Measurements from ENCODE around the gene ERBIN. TPM values are rescaled to one million over a fixed set of nuclear protein-coding genes. Genes with fewer than 3 reads are reported as not detected.

The ERBIN gene
- total RNA-seq, 4 donors from 2014 or later: 78.2 to 104 (median 95.3) TPM

GRCh38 chr5:66012271-66012670 is 85.9 kb downstream of the ERBIN start:
- TF ChIP-seq, protein P1, sequence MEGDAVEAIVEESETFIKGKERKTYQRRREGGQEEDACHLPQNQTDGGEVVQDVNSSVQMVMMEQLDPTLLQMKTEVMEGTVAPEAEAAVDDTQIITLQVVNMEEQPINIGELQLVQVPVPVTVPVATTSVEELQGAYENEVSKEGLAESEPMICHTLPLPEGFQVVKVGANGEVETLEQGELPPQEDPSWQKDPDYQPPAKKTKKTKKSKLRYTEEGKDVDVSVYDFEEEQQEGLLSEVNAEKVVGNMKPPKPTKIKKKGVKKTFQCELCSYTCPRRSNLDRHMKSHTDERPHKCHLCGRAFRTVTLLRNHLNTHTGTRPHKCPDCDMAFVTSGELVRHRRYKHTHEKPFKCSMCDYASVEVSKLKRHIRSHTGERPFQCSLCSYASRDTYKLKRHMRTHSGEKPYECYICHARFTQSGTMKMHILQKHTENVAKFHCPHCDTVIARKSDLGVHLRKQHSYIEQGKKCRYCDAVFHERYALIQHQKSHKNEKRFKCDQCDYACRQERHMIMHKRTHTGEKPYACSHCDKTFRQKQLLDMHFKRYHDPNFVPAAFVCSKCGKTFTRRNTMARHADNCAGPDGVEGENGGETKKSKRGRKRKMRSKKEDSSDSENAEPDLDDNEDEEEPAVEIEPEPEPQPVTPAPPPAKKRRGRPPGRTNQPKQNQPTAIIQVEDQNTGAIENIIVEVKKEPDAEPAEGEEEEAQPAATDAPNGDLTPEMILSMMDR (IDR thresholded peaks at IDR 0.05): no peak
- no peak for TF ChIP-seq POLR2A (IDR thresholded peaks at IDR 0.05)
- H3K4me3 ChIP-seq (ENCODE audit: low read depth, poor library complexity, severe bottlenecking): no peak overlapping the region
- DNase-seq (ENCODE audit: low spot score in 2 of 2): no peak
- intact Hi-C loops (cut with DNase I; ENCODE audit: low total_unique reads): no loop called here

DNA sequence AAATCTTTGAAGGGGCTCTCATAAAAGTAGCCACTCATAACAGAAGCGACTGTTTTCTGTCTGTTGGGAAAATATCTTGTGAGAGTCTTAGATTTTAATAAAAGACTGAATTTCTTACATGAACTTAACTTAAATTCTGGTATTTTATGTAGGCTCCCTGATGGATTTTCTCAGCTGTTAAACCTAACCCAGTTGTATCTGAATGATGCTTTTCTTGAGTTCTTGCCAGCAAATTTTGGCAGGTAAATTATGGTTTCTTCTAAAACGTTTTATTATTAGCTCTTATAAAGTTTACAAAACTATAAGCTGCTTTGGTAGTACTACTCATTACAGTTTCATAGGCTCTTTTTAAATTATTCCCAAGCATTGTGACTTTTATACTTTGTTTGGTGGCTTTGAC is 87.0 kb downstream of the ERBIN start:
- WGBS, 2 donors: 60% methylated on average over 2 of the region's 2 CpGs
- TF ChIP-seq POLR2A (IDR thresholded peaks at IDR 0.05): no peak
- TF ChIP-seq, protein P1 (IDR thresholded peaks at IDR 0.05): no peak
- DNase-seq (ENCODE audit: low spot score in 2 of 2): no peak
- intact Hi-C loops (cut with DNase I; ENCODE audit: low total_unique reads): no loop called here
- H3K4me3 ChIP-seq (ENCODE audit: low read depth, poor library complexity, severe bottlenecking): no peak overlapping the region

GRCh38 chr5:66013906-66014305 is 87.5 kb downstream of the ERBIN start:
- TF ChIP-seq, protein P1 (IDR thresholded peaks at IDR 0.05): no peak
- TF ChIP-seq POLR2A (IDR thresholded peaks at IDR 0.05): no peak
- WGBS, 2 donors: 98 to 100% methylated on average over 1 of the region's 1 CpG
- intact Hi-C loops (cut with DNase I; ENCODE audit: low total_unique reads): no loop called here
- no peak for DNase-seq (ENCODE audit: low spot score in 2 of 2)
- H3K4me3 ChIP-seq (ENCODE audit: low read depth, poor library complexity, severe bottlenecking): no peak overlapping the region

DNA sequence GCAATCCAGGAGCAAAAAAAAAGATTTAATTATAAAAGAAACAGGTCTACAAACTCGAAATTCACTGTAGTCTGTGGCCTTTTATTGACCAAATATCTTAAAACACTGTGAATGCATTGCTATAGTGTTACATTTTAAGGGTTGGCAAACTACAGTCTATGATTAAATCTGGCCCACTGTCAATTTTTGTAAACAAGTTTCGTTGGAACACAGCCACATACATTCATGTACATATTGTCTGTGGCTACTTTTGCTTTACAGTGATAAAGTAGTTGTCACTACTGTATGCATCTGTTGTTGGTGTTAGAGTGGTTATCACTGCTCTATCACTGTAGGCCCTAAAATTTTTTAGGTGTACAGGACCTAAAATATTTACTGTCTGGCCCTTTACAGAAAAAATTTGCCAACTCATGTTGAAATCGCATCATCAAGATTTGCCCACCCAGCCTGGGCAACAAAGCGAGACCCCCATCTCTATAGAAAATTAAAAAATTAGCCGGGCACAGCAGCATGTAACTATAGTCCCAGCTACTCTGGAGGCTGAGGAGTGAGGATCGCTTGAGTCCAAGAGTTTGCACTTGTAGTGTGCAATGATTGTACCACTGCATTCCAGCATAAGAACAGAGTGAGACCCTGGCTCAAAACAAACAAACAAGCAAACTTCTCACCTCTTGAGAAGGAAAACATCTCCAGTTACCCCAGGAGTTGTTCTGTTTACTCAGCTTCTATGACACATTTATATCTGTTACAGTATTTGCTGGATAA is 89.0 kb downstream of the ERBIN start:
- TF ChIP-seq, protein P1 (IDR thresholded peaks at IDR 0.05): no peak
- TF ChIP-seq POLR2A (IDR thresholded peaks at IDR 0.05): no peak
- 84 to 87% methylated on average over 6 of the region's 6 CpGs for WGBS, 2 donors
- no peak for DNase-seq (ENCODE audit: low spot score in 2 of 2)
- H3K4me3 ChIP-seq (ENCODE audit: low read depth, poor library complexity, severe bottlenecking): no peak overlapping the region
- intact Hi-C loops (cut with DNase I; ENCODE audit: low total_unique reads): no loop called here

GRCh38 chr5:66021585-66021984 is 95.2 kb downstream of the ERBIN start:
- H3K4me3 ChIP-seq (ENCODE audit: low read depth, poor library complexity, severe bottlenecking): no peak overlapping the region
- intact Hi-C loops (cut with DNase I; ENCODE audit: low total_unique reads): no loop called here
- no peak for DNase-seq (ENCODE audit: low spot score in 2 of 2)
- TF ChIP-seq, protein P1 (IDR thresholded peaks at IDR 0.05): no peak
- TF ChIP-seq POLR2A (IDR thresholded peaks at IDR 0.05): no peak
- 94 to 100% methylated on average over 1 of the region's 1 CpG for WGBS, 2 donors

- TF ChIP-seq, protein P1 (IDR thresholded peaks at IDR 0.05): no peak
- TF ChIP-seq POLR2A (IDR thresholded peaks at IDR 0.05): no peak
- DNase-seq (ENCODE audit: low spot score in 2 of 2): no peak
- H3K4me3 ChIP-seq (ENCODE audit: low read depth, poor library complexity, severe bottlenecking): no peak overlapping the region
- WGBS, 2 donors: 100% methylated on average over 1 of the region's 1 CpG
- intact Hi-C loops (cut with DNase I; ENCODE audit: low total_unique reads): no loop called here
Observed at GRCh38 chr5:66039296-66039695, 112.9 kb downstream of the ERBIN start.
